Neural cell (in vitro differentiated cells): ENCODE measurements around the gene GABRB2. TPM values are rescaled to one million over a fixed set of nuclear protein-coding genes. Genes with fewer than 3 reads are reported as not detected.
A peak's percentile ranks its signal among the peaks of the same experiment; 100 is the strongest.

ENCODE experiments used
- H2AFZ ChIP-seq: fragments of 200-600, 300-800 bp; sonication (generic), shearing (Covaris generic); 2 replicates; pipeline ENCODE4 v1.6.0; 2014; ENCODE audit warnings: low read depth, mild to moderate bottlenecking, antibody characterized with exemption, low read length, moderate library complexity
- H3F3A ChIP-seq: fragments of 200-600 bp; shearing (Covaris generic); 2 replicates; pipeline ENCODE4 v1.6.1; 2016; ENCODE audit warnings: mild to moderate bottlenecking, moderate library complexity, mixed read lengths, antibody characterized with exemption, low read length; ENCODE audit not compliant: insufficient read depth, poor library complexity, severe bottlenecking
- H3K27ac ChIP-seq: fragments of 200-600, 300-800 bp; sonication (generic), shearing (Covaris generic); 2 replicates; pipeline ENCODE4 v1.5.1; 2014; ENCODE audit warnings: mild to moderate bottlenecking, low read length, moderate library complexity
- H3K27me3 ChIP-seq: fragments of 300-800, 200-600 bp; sonication (generic), shearing (Covaris generic); 2 replicates; pipeline ENCODE4 v1.6.0; 2014; ENCODE audit warnings: mild to moderate bottlenecking, low read depth, low read length, moderate library complexity; ENCODE audit not compliant: insufficient read depth
- H3K36me3 ChIP-seq: fragments of 300-800, 200-600 bp; sonication (generic), shearing (Covaris generic); 2 replicates; pipeline ENCODE4 v1.5.1; 2014; ENCODE audit warnings: mild to moderate bottlenecking, antibody characterized with exemption, low read length, moderate library complexity; ENCODE audit not compliant: insufficient read depth
- H3K4me2 ChIP-seq: fragments of 300-800, 200-600 bp; sonication (generic), shearing (Covaris generic); 2 replicates; pipeline ENCODE4 v1.6.0; 2014; ENCODE audit warnings: mild to moderate bottlenecking, low read length
- H3K4me3 ChIP-seq: fragments of 300-800, 200-600 bp; sonication (generic), shearing (Covaris generic); 2 replicates; pipeline ENCODE4 v1.5.1; 2014; ENCODE audit warnings: mild to moderate bottlenecking, low read length, moderate library complexity
- H3K79me2 ChIP-seq: fragments of 200-600 bp; shearing (Covaris generic); replicated peaks from 2 replicates; pipeline ENCODE4 v1.6.0; 2014; ENCODE audit warnings: mild to moderate bottlenecking, low read length, moderate library complexity; ENCODE audit not compliant: insufficient read depth
- H3K9ac ChIP-seq: fragments of 300-800, 200-600 bp; sonication (generic), shearing (Covaris generic); 2 replicates; pipeline ENCODE4 v1.6.1; 2016; ENCODE audit warnings: mild to moderate bottlenecking, low read length, mixed read lengths
- H3K9me2 ChIP-seq: fragments of 200-600 bp; shearing (Covaris generic); 2 replicates; pipeline ENCODE4 v1.6.1; 2016; ENCODE audit warnings: mild to moderate bottlenecking, low read length, mixed read lengths; ENCODE audit not compliant: insufficient read depth
- H3K9me3 ChIP-seq: fragments of 200-600, 300-800 bp; sonication (generic), shearing (Covaris generic); 2 replicates; pipeline ENCODE4 v1.6.1; 2016; ENCODE audit warnings: mild to moderate bottlenecking, mixed run types, low read length, moderate library complexity, mixed read lengths
- H4K20me1 ChIP-seq: fragments of 200-600 bp; shearing (Covaris generic); 2 replicates; pipeline ENCODE4 v1.6.1; 2016; ENCODE audit warnings: mild to moderate bottlenecking, mixed run types; ENCODE audit not compliant: insufficient read depth
- EP300 ChIP-seq: fragments of 450-650 bp; conservative IDR thresholded peaks from 2 replicates; pipeline ENCODE4 v1.6.1; 2014; ENCODE audit warnings: antibody characterized with exemption, mild to moderate bottlenecking, moderate library complexity; ENCODE audit not compliant: poor library complexity, severe bottlenecking
- EZH2 ChIP-seq: fragments of 200-600, 300-800 bp; shearing (Covaris generic), sonication (generic); IDR thresholded peaks from 2 replicates; pipeline ENCODE4 v1.6.1; 2014; ENCODE audit warnings: antibody characterized with exemption, low read length, borderline replicate concordance, mild to moderate bottlenecking; ENCODE audit not compliant: insufficient read depth, poor library complexity, severe bottlenecking
- MXI1 ChIP-seq: fragments of 450-650 bp; conservative IDR thresholded peaks from 2 replicates; pipeline ENCODE4 v1.6.1; 2014; ENCODE audit warnings: antibody characterized with exemption, mild to moderate bottlenecking; ENCODE audit not compliant: poor library complexity, severe bottlenecking
- POLR2AphosphoS5 ChIP-seq: IDR thresholded peaks from 2 replicates; pipeline ENCODE4 v1.6.1; 2012
- RAD21 ChIP-seq: fragments of 450-650 bp; conservative IDR thresholded peaks from 2 replicates; pipeline ENCODE4 v1.6.1; 2014; ENCODE audit warnings: antibody characterized with exemption, mild to moderate bottlenecking, moderate library complexity
- SMC3 ChIP-seq: fragments of 450-650 bp; conservative IDR thresholded peaks from 2 replicates; pipeline ENCODE4 v1.6.1; 2014; ENCODE audit warnings: antibody characterized with exemption, mild to moderate bottlenecking, moderate library complexity; ENCODE audit not compliant: poor library complexity
- TAF1 ChIP-seq: IDR thresholded peaks from 2 replicates; pipeline ENCODE4 v1.6.1; 2012; ENCODE audit warnings: low read depth
- polyA plus RNA-seq: library from polyadenylated mRNA; depleted of rRNA; stranded (reverse); fragments of >200 nt; gene quantifications from 2 replicates; pipeline ENCODE4 v1.2.3, GENCODE V29; 2014
- TF ChIP-seq, protein P1 (sequence below): fragments of 450-650 bp; IDR thresholded peaks from 2 replicates; pipeline ENCODE4 v1.5.1; 2014; ENCODE audit warnings: antibody characterized with exemption, mild to moderate bottlenecking, moderate library complexity; ENCODE audit not compliant: poor library complexity, severe bottlenecking
- TF ChIP-seq, protein P2 (sequence below): IDR thresholded peaks from 2 replicates; pipeline ENCODE4 v1.6.1; 2012; ENCODE audit warnings: borderline replicate concordance

The GABRB2 gene
- polyA plus RNA-seq, 1 donor from 2014 or later = 106 TPM

DNA sequence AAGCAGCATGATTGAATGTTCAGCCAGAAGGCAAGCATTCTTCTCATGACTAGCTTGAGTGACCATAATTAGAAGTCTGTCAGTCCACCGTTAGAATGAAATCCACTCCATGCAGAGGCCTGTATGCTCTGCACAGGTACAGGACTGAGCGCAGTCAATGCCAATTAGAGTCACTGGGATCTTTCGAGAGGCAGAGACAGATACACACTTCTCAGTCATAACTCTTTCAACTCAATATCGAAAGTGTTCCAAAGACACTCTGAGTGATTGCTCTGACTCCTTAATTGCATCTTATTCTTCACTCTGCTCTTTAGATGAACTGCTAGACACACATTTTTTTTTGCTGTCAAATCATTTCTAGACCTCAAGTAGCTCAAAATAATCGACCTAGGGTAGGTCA lies 203.6 kb downstream of the GABRB2 start:
- Histone ChIP-seq H3K4me2 (peak overlapping the region; percentile 23), H3K9me2 (no peaks in the 10 kb centered on the region), H3K9me3 (no peaks in the 10 kb centered on the region), H3K27ac (peak overlapping the region; percentile 76), H2AFZ (no peak overlapping the region), H3F3A (no peaks in the 10 kb centered on the region), H3K9ac (peak overlapping the region; percentile 25), H3K27me3 (no peaks in the 10 kb centered on the region), H3K4me3 (peak overlapping the region; percentile 4), H3K79me2 (no peaks in the 10 kb centered on the region), H3K36me3 (no peaks in the 10 kb centered on the region), H4K20me1 (no peaks in the 10 kb centered on the region)
- peak; percentile 43 for TF ChIP-seq SMC3
- TF ChIP-seq, protein P1, sequence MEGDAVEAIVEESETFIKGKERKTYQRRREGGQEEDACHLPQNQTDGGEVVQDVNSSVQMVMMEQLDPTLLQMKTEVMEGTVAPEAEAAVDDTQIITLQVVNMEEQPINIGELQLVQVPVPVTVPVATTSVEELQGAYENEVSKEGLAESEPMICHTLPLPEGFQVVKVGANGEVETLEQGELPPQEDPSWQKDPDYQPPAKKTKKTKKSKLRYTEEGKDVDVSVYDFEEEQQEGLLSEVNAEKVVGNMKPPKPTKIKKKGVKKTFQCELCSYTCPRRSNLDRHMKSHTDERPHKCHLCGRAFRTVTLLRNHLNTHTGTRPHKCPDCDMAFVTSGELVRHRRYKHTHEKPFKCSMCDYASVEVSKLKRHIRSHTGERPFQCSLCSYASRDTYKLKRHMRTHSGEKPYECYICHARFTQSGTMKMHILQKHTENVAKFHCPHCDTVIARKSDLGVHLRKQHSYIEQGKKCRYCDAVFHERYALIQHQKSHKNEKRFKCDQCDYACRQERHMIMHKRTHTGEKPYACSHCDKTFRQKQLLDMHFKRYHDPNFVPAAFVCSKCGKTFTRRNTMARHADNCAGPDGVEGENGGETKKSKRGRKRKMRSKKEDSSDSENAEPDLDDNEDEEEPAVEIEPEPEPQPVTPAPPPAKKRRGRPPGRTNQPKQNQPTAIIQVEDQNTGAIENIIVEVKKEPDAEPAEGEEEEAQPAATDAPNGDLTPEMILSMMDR = no peak
- TF ChIP-seq EP300 = peak; percentile 96
- TF ChIP-seq MXI1 = no peak
- peak; percentile 29 for TF ChIP-seq RAD21
- peak; percentile 78 for TF ChIP-seq POLR2AphosphoS5
- no peak for TF ChIP-seq EZH2
- TF ChIP-seq, protein P2, sequence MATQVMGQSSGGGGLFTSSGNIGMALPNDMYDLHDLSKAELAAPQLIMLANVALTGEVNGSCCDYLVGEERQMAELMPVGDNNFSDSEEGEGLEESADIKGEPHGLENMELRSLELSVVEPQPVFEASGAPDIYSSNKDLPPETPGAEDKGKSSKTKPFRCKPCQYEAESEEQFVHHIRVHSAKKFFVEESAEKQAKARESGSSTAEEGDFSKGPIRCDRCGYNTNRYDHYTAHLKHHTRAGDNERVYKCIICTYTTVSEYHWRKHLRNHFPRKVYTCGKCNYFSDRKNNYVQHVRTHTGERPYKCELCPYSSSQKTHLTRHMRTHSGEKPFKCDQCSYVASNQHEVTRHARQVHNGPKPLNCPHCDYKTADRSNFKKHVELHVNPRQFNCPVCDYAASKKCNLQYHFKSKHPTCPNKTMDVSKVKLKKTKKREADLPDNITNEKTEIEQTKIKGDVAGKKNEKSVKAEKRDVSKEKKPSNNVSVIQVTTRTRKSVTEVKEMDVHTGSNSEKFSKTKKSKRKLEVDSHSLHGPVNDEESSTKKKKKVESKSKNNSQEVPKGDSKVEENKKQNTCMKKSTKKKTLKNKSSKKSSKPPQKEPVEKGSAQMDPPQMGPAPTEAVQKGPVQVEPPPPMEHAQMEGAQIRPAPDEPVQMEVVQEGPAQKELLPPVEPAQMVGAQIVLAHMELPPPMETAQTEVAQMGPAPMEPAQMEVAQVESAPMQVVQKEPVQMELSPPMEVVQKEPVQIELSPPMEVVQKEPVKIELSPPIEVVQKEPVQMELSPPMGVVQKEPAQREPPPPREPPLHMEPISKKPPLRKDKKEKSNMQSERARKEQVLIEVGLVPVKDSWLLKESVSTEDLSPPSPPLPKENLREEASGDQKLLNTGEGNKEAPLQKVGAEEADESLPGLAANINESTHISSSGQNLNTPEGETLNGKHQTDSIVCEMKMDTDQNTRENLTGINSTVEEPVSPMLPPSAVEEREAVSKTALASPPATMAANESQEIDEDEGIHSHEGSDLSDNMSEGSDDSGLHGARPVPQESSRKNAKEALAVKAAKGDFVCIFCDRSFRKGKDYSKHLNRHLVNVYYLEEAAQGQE = peak; percentile 67
- TF ChIP-seq TAF1 = no peak

DNA sequence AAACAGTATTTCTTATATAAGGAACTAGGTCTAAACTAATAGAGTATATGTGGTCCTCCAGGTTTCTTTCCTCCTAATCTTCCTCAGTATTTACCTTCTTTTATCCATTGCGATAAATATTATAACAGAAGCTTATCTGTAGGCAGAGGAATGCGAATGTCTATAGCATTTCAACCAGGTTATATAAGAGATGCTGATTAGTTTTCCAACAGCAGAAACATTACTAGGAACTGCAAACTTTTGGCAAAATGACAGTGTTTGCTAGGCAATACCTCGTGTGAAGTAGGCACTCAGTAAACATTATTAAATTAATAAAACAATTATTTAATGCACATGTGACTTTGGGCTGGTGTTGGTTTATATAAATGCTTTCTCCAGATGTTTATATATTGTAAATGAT lies 206.5 kb downstream of the GABRB2 start:
- Histone ChIP-seq H3K9me2 (no peaks in the 10 kb centered on the region), H3F3A (no peaks in the 10 kb centered on the region), H3K79me2 (no peaks in the 10 kb centered on the region), H3K27me3 (no peaks in the 10 kb centered on the region), H3K9ac (no peak overlapping the region), H3K36me3 (no peaks in the 10 kb centered on the region), H2AFZ (no peak overlapping the region), H3K9me3 (no peaks in the 10 kb centered on the region), H3K4me3 (no peak overlapping the region), H4K20me1 (no peaks in the 10 kb centered on the region), H3K27ac (no peak overlapping the region), H3K4me2 (no peak overlapping the region)
- no peak for TF ChIP-seq EZH2
- TF ChIP-seq MXI1 = no peak
- TF ChIP-seq POLR2AphosphoS5 = no peak
- TF ChIP-seq EP300 = no peak
- TF ChIP-seq, protein P2 = no peak
- no peak for TF ChIP-seq RAD21
- TF ChIP-seq, protein P1 = no peak
- no peak for TF ChIP-seq SMC3
- TF ChIP-seq TAF1 = no peak
